Measurements from ENCODE around the gene CDK16.

GRCh38 chrX:47240619-47241018, 22.1 kb downstream of the CDK16 start:
- TF ChIP-seq, protein P1, sequence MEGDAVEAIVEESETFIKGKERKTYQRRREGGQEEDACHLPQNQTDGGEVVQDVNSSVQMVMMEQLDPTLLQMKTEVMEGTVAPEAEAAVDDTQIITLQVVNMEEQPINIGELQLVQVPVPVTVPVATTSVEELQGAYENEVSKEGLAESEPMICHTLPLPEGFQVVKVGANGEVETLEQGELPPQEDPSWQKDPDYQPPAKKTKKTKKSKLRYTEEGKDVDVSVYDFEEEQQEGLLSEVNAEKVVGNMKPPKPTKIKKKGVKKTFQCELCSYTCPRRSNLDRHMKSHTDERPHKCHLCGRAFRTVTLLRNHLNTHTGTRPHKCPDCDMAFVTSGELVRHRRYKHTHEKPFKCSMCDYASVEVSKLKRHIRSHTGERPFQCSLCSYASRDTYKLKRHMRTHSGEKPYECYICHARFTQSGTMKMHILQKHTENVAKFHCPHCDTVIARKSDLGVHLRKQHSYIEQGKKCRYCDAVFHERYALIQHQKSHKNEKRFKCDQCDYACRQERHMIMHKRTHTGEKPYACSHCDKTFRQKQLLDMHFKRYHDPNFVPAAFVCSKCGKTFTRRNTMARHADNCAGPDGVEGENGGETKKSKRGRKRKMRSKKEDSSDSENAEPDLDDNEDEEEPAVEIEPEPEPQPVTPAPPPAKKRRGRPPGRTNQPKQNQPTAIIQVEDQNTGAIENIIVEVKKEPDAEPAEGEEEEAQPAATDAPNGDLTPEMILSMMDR (IDR thresholded peaks at IDR 0.05) = no peak
- no peak for TF ChIP-seq POLR2AphosphoS5 (IDR thresholded peaks at IDR 0.05)

All from stomach (tissue), 4 donors.